Transverse colon (tissue), 4 donors: ENCODE measurements around the gene FAM114A1.

ENCODE experiments used
- CTCF ChIP-seq, 5 experiments: fragments of 200-600 bp in 3 of 5; fragments of 450-650 bp in 2 of 5; sonication (generic) in 3 of 5; IDR thresholded peaks; 1 replicate in 2 of 5; 2 replicates in 3 of 5; pipeline ENCODE4 v1.5.1; 2016 to 2017; ENCODE audit warnings: antibody characterized with exemption in 5 of 5, inconsistent platforms in 3 of 5, mild to moderate bottlenecking in 2 of 5, moderate library complexity in 1 of 5
- POLR2A ChIP-seq: fragments of 450-650 bp; IDR thresholded peaks from one replicate; pipeline ENCODE4 v1.6.1; 2016; ENCODE audit warnings: antibody characterized with exemption, mild to moderate bottlenecking, moderate library complexity
- POLR2AphosphoS5 ChIP-seq, 3 donors: sonication (generic); formaldehyde crosslinking; IDR thresholded peaks; one replicate each; pipeline ENCODE4 v1.6.1; 2016; ENCODE audit warnings: antibody characterized with exemption in 3 of 3

DNA sequence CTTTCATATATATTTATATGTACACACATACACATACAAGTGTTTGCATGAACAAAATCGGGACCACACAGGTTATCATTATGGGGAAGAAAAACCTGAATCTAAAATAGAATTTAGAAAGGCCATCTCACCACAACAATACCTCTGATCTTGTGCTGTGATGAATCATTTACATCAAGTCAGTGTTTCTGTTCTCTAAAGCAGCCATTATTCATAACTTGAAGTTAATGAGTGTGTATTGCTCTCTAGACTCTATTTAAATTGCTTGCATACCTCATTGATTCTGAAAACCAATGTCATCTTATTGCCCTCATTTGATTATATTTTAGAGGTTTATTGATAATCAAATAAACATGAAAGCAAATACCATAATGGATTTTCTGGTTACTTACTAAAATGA lies 71.6 kb downstream of the FAM114A1 start:
- TF ChIP-seq POLR2AphosphoS5 (IDR thresholded peaks at IDR 0.05): no peak
- TF ChIP-seq CTCF (IDR thresholded peaks at IDR 0.05): no peak
- TF ChIP-seq POLR2A: no peak
